Pancreas (tissue), 10 donors: Measurements from ENCODE around the gene OGFOD2. TPM values are rescaled to one million over a fixed set of nuclear protein-coding genes. Genes with fewer than 3 reads are reported as not detected.
A peak's percentile ranks its signal among the peaks of the same experiment; 100 is the strongest.

Source experiments
- ATAC-seq, 4 donors: fragments of 200-7000 bp; cut with Tn5 transposase; one replicate each; pipeline versions ENCODE4 v1.8.0 to v1.9.1; 2020; ENCODE audit warnings: mild to moderate bottlenecking in 4 of 4, moderate library complexity in 4 of 4
- DNase-seq, 6 donors: peaks; one replicate each; pipeline ENCODE4 v3.0.0-alpha.2; 2020
- FAIRE-seq: peaks from 2 replicates; lab custom pipeline; 2012; peaks lifted over from hg19 to GRCh38; lab: Jason Lieb, UNC
- H3K27ac ChIP-seq, 4 donors: fragments of 200-600 bp; sonication (generic); 1 replicate in 3 of 4; 2 replicates in 1 of 4; pipeline versions ENCODE4 v1.5.0 to v1.8.0; 2020
- H3K27me3 ChIP-seq, 4 donors: fragments of 200-600 bp; one replicate each; pipeline ENCODE4 v1.8.0; 2021
- H3K36me3 ChIP-seq, 3 donors: fragments of 200-600 bp; sonication (generic) in 1 of 3; one replicate each; pipeline versions ENCODE4 v1.5.0 to v1.8.0; 2020 to 2021
- H3K4me1 ChIP-seq, 3 donors: fragments of 200-600 bp; one replicate each; pipeline ENCODE4 v1.8.0; 2021
- H3K4me3 ChIP-seq, 4 donors: fragments of 200-600 bp; sonication (generic) in 2 of 4; one replicate each; pipeline versions ENCODE4 v1.5.0 to v1.8.0; 2020 to 2021
- H3K9me3 ChIP-seq, 4 donors: fragments of 200-600 bp; one replicate each; pipeline ENCODE4 v1.8.0; 2021
- WGBS, 2 donors: extraction: QIAGEN DNeasy Blood & Tissue Kit; methylation state at CpG; one replicate each; pipeline ENCODE4 v1.1.7; 2013; 5-methylcytosine and 5-hydroxymethylcytosine counted together
- intact Hi-C, 3 donors: fragments of 100-400 bp; cut with DNase I; formaldehyde crosslinking; loops; one replicate each; pipeline versions ENCODE4 v1.11.1 to v1.14.2; 2022
- polyA plus RNA-seq, 2 donors: library from polyadenylated mRNA; stranded (reverse); fragments of 200-250 nt; gene quantifications; one replicate each; pipeline ENCODE4 v1.2.3, GENCODE V29; 2013
- total RNA-seq, 6 donors: library from RNA; stranded (reverse); fragmentation: NEBNext Ultra II Directional in 4 of 6; extraction: Animal tissue kit (Norgen Biotek cat#: 25700) in 4 of 6; gene quantifications; one replicate each; pipeline versions ENCODE4 v1.2.1 to v1.2.4, GENCODE V29; 2021 to 2023
- TF ChIP-seq, protein P1 (sequence below), 4 donors: fragments of 200-600 bp; sonication (generic) in 3 of 4; IDR thresholded peaks; one replicate each; pipeline versions ENCODE4 v1.5.0 to v1.8.0; 2021; ENCODE audit warnings: antibody characterized with exemption in 4 of 4
- donor health status: healthy with polysubstance abuse.
- donor health status: DM: no; HTN: no; CAD: no; lungs with moderate emphysema.
- donor health status: DM: no; HTN: no; CAD: no.
- donor health status: control.
- donor health status: control.
- donor health status: Bipolar disorder and iron deficiency.
- donor health status: DM: yes; HTN: yes; CAD: no.
- donor health status: DM: no; HTN: no; CAD: no.
- donor health status: DM: no; HTN: no; CAD: no.
- donor health status: DM: yes; HTN: yes; CAD: no.

OGFOD2 gene
- total and polyA plus RNA-seq, 8 donors: 12.9 to 30.9 (median 18.4) TPM

DNA sequence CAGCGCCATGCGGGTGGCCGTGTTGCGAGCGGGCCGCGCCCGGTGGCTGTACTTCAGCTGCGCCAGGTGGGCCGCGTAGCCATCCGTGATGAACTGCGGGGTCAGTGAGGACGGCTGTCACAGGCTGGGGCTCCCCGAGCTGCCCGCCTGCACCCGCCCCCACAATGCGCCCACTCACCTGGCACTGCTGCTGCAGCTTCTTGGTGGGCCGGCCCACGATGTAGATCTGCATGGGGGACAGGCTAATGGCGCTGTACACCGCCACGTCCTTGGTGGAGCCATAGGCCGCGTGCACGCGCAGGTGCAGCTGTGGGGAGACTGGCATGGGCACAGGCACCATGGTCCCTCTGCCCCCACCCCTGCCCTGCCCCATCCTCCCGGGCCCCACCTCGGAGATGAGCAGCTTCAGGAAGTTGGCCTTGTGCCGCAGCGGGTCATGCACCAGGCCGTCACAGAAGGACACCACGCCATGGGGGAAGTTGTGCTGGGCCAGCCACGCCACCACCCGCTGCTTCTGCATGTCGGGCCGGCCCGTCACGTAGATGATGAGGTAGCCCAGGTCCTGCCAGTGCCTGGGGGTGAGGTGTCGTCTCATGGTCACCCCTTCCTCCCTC lies 11.3 kb downstream of the OGFOD2 start:
- TF ChIP-seq, protein P1, sequence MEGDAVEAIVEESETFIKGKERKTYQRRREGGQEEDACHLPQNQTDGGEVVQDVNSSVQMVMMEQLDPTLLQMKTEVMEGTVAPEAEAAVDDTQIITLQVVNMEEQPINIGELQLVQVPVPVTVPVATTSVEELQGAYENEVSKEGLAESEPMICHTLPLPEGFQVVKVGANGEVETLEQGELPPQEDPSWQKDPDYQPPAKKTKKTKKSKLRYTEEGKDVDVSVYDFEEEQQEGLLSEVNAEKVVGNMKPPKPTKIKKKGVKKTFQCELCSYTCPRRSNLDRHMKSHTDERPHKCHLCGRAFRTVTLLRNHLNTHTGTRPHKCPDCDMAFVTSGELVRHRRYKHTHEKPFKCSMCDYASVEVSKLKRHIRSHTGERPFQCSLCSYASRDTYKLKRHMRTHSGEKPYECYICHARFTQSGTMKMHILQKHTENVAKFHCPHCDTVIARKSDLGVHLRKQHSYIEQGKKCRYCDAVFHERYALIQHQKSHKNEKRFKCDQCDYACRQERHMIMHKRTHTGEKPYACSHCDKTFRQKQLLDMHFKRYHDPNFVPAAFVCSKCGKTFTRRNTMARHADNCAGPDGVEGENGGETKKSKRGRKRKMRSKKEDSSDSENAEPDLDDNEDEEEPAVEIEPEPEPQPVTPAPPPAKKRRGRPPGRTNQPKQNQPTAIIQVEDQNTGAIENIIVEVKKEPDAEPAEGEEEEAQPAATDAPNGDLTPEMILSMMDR (IDR thresholded peaks at IDR 0.05): no peak
- WGBS, 2 donors: 96 to 99% methylated on average over 40 of the region's 40 CpGs
- DNase-seq: peak in 2 of 6 donors; percentile 59 to 75
- ATAC-seq: no peak
- H3K4me1 ChIP-seq: peaks cover 8 to 30% (median 9%) of the 10 kb centered on the region in 3 donors
- FAIRE-seq: no peak
- no peaks in the 10 kb centered on the region for H3K9me3 ChIP-seq
- no peak overlapping the region for H3K27ac ChIP-seq
- intact Hi-C loops: loop anchor here in 1 of 3 donors (10.0 kb wide), 1 partner anchor 248 kb away; the partner anchor contains the start of genes MPHOSPH9 and MTRFR
- no peak overlapping the region for H3K4me3 ChIP-seq
- H3K27me3 ChIP-seq: no peaks in the 10 kb centered on the region
- H3K36me3 ChIP-seq: no peaks in the 10 kb centered on the region

- H3K4me3 ChIP-seq: no peak overlapping the region
- FAIRE-seq (no peak), ATAC-seq (no peak), DNase-seq (peak in 2 of 6 donors; percentile 55 to 76)
- no peaks in the 10 kb centered on the region for H3K36me3 ChIP-seq
- peaks cover 0 to 22% (median under 1%) of the 10 kb centered on the region in 3 donors for H3K4me1 ChIP-seq
- TF ChIP-seq, protein P1 (IDR thresholded peaks at IDR 0.05): no peak
- H3K27me3 ChIP-seq: no peaks in the 10 kb centered on the region
- 94% methylated on average over 39 of the region's 39 CpGs for WGBS, 2 donors
- H3K9me3 ChIP-seq: no peaks in the 10 kb centered on the region
- no peak overlapping the region for H3K27ac ChIP-seq
- intact Hi-C loops: loop anchor here in 1 of 3 donors (10.0 kb wide), 1 partner anchor 247 kb away; the partner anchor contains the start of genes MPHOSPH9 and MTRFR
Measured at GRCh38 chr12:122987086-122987951, 12.3 kb downstream of the OGFOD2 start.

DNA sequence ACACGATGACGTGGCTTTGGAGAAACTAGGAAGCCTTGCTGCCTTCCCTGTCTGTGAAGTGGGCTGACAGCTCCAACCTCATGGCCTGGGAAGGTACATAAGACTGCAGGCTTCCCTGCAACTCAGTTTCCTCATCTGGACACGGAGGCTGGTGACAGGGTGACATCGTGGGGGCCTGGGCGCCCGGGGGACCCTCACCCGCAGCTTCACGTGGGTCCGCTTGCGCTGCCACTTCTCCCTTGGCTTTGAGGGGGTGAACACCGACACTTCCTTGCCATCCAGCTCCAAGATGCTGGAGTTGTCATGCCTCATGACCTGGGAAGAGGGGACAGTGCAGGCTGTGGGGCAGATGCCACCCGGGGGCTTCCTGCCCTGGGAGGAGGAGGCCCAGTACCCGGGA lies 13.0 kb downstream of the OGFOD2 start:
- peaks cover 0 to 15% (median 0%) of the 10 kb centered on the region in 3 donors for H3K4me1 ChIP-seq
- DNase-seq (peak in 1 of 6 donors; percentile 34), FAIRE-seq (no peak), ATAC-seq (no peak)
- no peak overlapping the region for H3K27ac ChIP-seq
- no peaks in the 10 kb centered on the region for H3K36me3 ChIP-seq
- 83 to 89% methylated on average over 13 of the region's 13 CpGs for WGBS, 2 donors
- no peaks in the 10 kb centered on the region for H3K9me3 ChIP-seq
- TF ChIP-seq, protein P1 (IDR thresholded peaks at IDR 0.05): no peak
- no peaks in the 10 kb centered on the region for H3K27me3 ChIP-seq
- intact Hi-C loops: loop anchor here in 1 of 3 donors (10.0 kb wide), 1 partner anchor 247 kb away; the partner anchor contains the start of genes MPHOSPH9 and MTRFR
- H3K4me3 ChIP-seq: no peak overlapping the region

GRCh38 chr12:122988612-122989212 lies 13.7 kb downstream of the OGFOD2 start:
- Histone ChIP-seq H3K9me3 (no peaks in the 10 kb centered on the region), H3K27me3 (no peaks in the 10 kb centered on the region), H3K36me3 (no peaks in the 10 kb centered on the region), H3K4me1 (peaks cover 0 to 13% (median 0%) of the 10 kb centered on the region in 3 donors), H3K27ac (no peak overlapping the region), H3K4me3 (no peak overlapping the region)
- 87 to 88% methylated on average over 20 to 21 of the region's 21 CpGs for WGBS, 2 donors
- intact Hi-C loops: loop anchor here in 1 of 3 donors (10.0 kb wide), 1 partner anchor 246 kb away; the partner anchor contains the start of genes MPHOSPH9 and MTRFR
- no peak for ATAC-seq
- DNase-seq: peak in 1 of 6 donors; percentile 56
- no peak for FAIRE-seq
- TF ChIP-seq, protein P1 (IDR thresholded peaks at IDR 0.05): no peak
